H1 (cell line): ENCODE measurements around the gene CLEC3A. TPM values are rescaled to one million over a fixed set of nuclear protein-coding genes. Genes with fewer than 3 reads are reported as not detected.

Source experiments
- BACH1 ChIP-seq: IDR thresholded peaks from 2 replicates; pipeline ENCODE4 v1.6.1; 2012; ENCODE audit warnings: low read length, improper control_type of control experiment
- HDAC6 ChIP-seq: IDR thresholded peaks from one replicate; pipeline ENCODE4 v1.7.1; 2012; ENCODE audit warnings: low read depth, mild to moderate bottlenecking, inconsistent platforms, low read length, moderate library complexity
- TBP ChIP-seq: IDR thresholded peaks from 2 replicates; pipeline ENCODE4 v1.6.1; 2011; ENCODE audit warnings: low read depth, low read length, improper control_type of control experiment
- polyA plus RNA-seq, 7 experiments: library from polyadenylated mRNA; depleted of rRNA in 3 of 7; stranded (reverse) in 5 of 7; unstranded in 2 of 7; fragments of >200 nt in 5 of 7; fragments of 200-250 nt in 2 of 7; gene quantifications; 1 replicate in 5 of 7; 2 replicates in 1 of 7; 4 replicates in 1 of 7; pipeline versions ENCODE4 v1.2.1 to v1.2.3, GENCODE V29; 2011 to 2013; ENCODE audit warnings: missing spikeins in 2 of 7, mixed read lengths in 2 of 7
- total RNA-seq: library from RNA; stranded (reverse); fragmentation: NEBNext Ultra II Directional; extraction: Animal tissue kit (Norgen Biotek cat#: 25700); gene quantifications from 2 replicates; pipeline ENCODE4 v1.2.1, GENCODE V29; 2021
- TF ChIP-seq, protein P1 (sequence below): IDR thresholded peaks from 2 replicates; pipeline ENCODE4 v1.6.1; 2011; ENCODE audit warnings: low read depth, mild to moderate bottlenecking, low read length; ENCODE audit not compliant: insufficient read depth

CLEC3A gene
- total and polyA plus RNA-seq, 2 of the 8 experiments (the other 6 are each of a cell fraction or from before 2014, with no cell fraction given) = not detected

DNA sequence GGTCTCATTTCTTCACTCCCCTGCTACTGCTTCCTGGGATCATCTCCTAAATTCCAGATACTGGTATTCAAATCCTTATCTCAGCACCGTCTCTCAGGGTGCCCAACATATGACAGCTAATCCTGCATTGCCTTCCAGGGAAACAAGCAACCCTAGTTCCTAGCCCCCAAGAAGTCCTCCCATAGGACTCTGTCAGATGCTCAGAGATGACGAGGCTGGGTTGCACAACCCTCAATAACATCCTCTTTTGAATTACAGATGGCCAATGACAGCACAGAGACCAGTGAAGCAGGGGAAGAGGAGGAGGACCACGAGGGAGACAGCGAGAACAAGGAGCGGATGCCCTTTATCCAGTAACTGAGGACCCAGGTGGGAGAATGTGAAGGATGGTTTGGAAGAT lies 45.0 kb upstream of the CLEC3A start (continued):
- TF ChIP-seq, protein P1, sequence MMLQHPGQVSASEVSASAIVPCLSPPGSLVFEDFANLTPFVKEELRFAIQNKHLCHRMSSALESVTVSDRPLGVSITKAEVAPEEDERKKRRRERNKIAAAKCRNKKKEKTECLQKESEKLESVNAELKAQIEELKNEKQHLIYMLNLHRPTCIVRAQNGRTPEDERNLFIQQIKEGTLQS = no peak
- no peak for TF ChIP-seq HDAC6
- no peak for TF ChIP-seq TBP
- no peak for TF ChIP-seq BACH1
